Progenitor cell of endocrine pancreas (in vitro differentiated cells): Measurements from ENCODE around the gene TMUB1. TPM values are rescaled to one million over a fixed set of nuclear protein-coding genes. Genes with fewer than 3 reads are reported as not detected.

Source experiments
- DNase-seq: peaks from one replicate; pipeline ENCODE4 v3.0.0; 2021; ENCODE audit warnings: low spot score; ENCODE audit not compliant: unreplicated experiment
- H3K27ac Mint-ChIP-seq: 2 replicates; pipeline ENCODE4 v1.8.0; 2021; ENCODE audit warnings: mild to moderate bottlenecking, moderate library complexity, mixed read lengths
- H3K27me3 Mint-ChIP-seq: 2 replicates; pipeline ENCODE4 v1.8.0; 2021; ENCODE audit warnings: mixed read lengths
- H3K36me3 Mint-ChIP-seq: 2 replicates; pipeline ENCODE4 v1.8.0; 2022; ENCODE audit warnings: mixed read lengths; ENCODE audit not compliant: insufficient read depth
- H3K4me1 Mint-ChIP-seq: 2 replicates; pipeline ENCODE4 v1.8.0; 2021; ENCODE audit warnings: low read depth, mixed read lengths
- H3K4me3 Mint-ChIP-seq: 2 replicates; pipeline ENCODE4 v1.8.0; 2021; ENCODE audit warnings: low read depth, mild to moderate bottlenecking, moderate library complexity, mixed read lengths
- H3K9me3 Mint-ChIP-seq: 2 replicates; pipeline ENCODE4 v1.8.0; 2021; ENCODE audit warnings: low read depth, mixed read lengths
- total RNA-seq: library from RNA; stranded (reverse); gene quantifications from 2 replicates; pipeline ENCODE4 v1.2.1, GENCODE V29; 2021
- TF ChIP-seq, protein P1 (sequence below): fragments of 200-600 bp; sonication (generic); IDR thresholded peaks from one replicate; pipeline ENCODE4 v1.5.0; 2021; ENCODE audit warnings: antibody characterized with exemption, mild to moderate bottlenecking; ENCODE audit not compliant: unreplicated experiment

TMUB1 gene
- total RNA-seq, 1 donor from 2014 or later, result 48.6 TPM

DNA sequence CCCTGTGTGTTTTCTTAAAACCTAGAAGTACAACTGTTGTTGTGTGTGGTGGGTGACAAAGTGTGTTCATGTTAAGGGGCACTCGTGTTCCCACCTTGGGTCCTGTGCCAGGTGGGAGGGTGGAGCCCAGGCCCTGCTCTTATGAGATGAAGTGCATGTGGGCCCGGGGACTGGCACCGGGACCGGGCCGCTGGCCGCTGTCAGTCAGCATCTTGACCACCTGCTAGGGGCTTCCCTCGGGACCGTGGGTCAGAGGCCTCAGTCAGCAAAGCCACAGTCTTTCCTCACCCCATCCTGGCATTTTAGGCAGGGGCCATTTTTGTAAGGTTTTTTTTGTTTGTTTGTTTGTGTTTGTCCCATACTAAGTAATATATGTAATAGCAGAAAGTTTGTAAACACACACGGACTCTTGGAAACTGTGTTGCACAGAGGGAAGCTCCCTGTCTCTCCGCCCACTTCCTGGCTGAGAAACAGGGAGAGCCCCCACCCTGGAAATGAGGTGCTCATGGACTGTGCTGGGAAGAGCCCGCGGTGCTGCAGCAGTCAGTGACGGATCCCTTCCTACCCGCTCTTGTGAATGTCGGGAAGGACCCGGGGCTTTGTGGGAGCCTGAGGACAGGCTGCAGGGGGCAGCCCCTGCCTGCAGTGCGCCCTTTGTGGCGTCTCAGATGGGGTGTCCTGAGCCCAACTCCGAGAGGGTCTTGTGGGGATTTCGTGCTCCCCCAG, 16.4 kb upstream of the TMUB1 start:
- Mint-ChIP-seq H3K36me3 (peaks cover 1% of the 10 kb centered on the region), H3K27me3 (no peaks in the 10 kb centered on the region), H3K27ac (no peak overlapping the region), H3K4me1 (no peaks in the 10 kb centered on the region), H3K9me3 (no peaks in the 10 kb centered on the region), H3K4me3 (no peak overlapping the region)
- DNase-seq, result no peak
- TF ChIP-seq, protein P1, sequence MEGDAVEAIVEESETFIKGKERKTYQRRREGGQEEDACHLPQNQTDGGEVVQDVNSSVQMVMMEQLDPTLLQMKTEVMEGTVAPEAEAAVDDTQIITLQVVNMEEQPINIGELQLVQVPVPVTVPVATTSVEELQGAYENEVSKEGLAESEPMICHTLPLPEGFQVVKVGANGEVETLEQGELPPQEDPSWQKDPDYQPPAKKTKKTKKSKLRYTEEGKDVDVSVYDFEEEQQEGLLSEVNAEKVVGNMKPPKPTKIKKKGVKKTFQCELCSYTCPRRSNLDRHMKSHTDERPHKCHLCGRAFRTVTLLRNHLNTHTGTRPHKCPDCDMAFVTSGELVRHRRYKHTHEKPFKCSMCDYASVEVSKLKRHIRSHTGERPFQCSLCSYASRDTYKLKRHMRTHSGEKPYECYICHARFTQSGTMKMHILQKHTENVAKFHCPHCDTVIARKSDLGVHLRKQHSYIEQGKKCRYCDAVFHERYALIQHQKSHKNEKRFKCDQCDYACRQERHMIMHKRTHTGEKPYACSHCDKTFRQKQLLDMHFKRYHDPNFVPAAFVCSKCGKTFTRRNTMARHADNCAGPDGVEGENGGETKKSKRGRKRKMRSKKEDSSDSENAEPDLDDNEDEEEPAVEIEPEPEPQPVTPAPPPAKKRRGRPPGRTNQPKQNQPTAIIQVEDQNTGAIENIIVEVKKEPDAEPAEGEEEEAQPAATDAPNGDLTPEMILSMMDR, result no peak

DNA sequence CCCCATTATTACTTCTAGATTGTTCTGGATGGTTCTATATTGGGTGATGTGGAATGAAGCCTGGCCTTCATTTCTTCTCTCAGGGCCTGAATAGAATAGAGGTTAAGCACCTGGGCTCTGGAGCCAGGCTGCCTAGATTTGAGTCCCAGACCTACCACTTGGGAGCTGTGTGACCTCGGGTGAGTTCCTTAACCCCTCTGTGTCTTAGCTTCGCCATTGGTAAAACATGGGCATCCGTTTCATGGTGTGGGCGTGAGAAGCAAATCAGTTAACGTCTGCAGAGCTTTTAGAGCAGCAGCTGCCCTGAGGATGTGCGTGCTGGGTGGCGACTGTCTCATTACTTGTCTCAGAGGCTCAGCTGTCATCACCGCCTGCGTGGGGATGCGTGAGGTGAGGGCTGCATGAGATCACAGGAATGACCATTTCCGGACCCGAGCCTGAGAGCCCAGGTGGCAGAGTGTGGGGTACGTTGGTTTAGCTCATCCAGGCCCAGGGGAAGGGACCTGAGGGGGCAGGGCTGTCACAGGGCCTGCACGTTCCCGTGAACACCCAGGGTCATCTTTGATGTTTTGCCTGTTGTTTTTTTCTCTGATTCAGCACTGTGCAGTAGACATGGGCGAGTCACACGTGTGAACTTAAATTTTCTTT, 12.7 kb upstream of the TMUB1 start:
- Mint-ChIP-seq H3K36me3 (no peaks in the 10 kb centered on the region), H3K27ac (no peak overlapping the region)

DNA sequence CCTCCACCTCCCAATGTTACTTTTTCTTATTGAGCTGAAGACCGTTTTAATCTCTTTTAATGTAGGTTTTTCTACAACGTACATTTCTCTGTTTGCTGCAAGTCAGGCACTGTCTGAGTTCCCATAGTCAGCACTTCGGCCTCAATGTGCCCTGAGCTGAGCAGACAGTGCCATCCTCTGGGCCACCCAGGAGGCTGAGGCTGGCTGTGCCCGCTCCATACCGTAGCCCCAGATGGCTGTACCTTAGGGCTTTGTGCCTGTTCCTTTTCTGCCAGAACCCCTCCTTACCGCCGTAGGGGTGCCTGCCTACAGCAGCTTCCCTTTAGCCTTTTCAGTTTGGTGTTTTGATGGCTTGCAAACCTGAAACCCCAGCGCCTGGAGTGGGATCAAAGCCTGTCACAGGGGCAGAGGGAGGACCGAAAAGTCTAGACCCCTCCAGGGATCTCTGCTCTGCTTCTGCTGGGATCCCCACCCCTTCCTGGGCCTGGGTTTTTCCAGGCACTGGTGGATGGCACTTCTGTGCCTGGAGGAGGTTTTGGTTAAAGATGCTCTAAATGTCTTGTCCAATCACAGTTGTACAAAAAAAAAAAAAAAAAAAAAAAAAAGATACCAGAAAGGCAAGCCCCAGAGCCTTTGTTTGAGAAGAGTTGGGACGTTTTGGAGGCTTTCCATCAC, 12.0 kb upstream of the TMUB1 start:
- TF ChIP-seq, protein P1, result no peak
- H3K4me3 Mint-ChIP-seq, result no peak overlapping the region
- peaks cover 2% of the 10 kb centered on the region for H3K4me1 Mint-ChIP-seq
- H3K36me3 Mint-ChIP-seq, result no peaks in the 10 kb centered on the region
- no peaks in the 10 kb centered on the region for H3K27me3 Mint-ChIP-seq
- no peak for DNase-seq
- peak overlapping the region; percentile 57 for H3K27ac Mint-ChIP-seq
- no peaks in the 10 kb centered on the region for H3K9me3 Mint-ChIP-seq

More for the DNA sequence above, 12.7 kb upstream of the TMUB1 start:
- Mint-ChIP-seq H3K4me3 (no peak overlapping the region), H3K4me1 (peaks cover 2% of the 10 kb centered on the region), H3K27me3 (no peaks in the 10 kb centered on the region), H3K9me3 (no peaks in the 10 kb centered on the region)
- no peak for DNase-seq
- TF ChIP-seq, protein P1, result no peak

DNA sequence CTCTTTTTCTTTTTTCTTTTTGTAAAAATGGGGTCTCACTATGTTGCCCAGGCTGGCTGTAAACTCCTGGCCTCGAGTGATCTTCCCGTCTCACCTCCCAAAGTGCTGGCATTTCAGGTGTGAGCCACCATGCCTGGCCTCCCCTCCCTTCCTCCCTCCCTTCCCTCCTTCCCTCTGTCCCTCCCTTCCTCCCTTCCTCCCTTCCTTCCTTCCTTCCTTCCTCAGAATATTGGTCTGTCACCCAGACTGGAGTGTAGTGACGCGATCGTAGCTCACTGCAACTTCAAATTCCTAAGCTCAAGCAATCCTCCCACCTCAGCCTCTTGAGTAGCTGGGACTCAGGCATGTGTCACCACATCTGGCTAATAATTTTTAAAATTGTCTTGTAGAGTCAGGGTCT, 11.4 kb upstream of the TMUB1 start:
- Mint-ChIP-seq H3K4me1 (peaks cover 4% of the 10 kb centered on the region), H3K9me3 (no peaks in the 10 kb centered on the region), H3K36me3 (no peaks in the 10 kb centered on the region), H3K27ac (peak overlapping the region; percentile 57), H3K27me3 (no peaks in the 10 kb centered on the region), H3K4me3 (no peak overlapping the region)
- DNase-seq, result no peak
- TF ChIP-seq, protein P1, result no peak

DNA sequence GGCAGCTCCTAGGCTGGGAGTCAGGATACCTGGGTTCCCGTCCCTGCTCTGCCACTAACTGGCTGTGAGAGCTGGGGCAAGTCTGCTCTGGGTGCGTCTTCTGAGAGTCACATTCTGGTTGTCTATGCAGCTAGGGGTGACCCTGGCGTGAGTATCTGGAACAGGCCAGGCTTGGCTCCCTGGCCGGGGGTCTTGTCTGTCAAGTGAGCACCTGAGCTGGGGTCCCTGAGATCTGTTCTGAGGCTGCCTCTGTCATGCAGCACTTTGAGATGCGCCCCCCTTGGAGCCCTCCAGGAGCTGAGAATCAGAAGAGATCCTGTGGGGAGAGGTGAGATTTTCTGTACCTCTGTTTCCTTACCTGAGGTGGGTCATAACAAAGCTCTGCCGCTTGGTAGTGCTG, 10.5 kb upstream of the TMUB1 start:
- H3K36me3 Mint-ChIP-seq, result no peaks in the 10 kb centered on the region
- no peaks in the 10 kb centered on the region for H3K9me3 Mint-ChIP-seq
- no peak overlapping the region for H3K27ac Mint-ChIP-seq
- H3K27me3 Mint-ChIP-seq, result no peaks in the 10 kb centered on the region
- no peak overlapping the region for H3K4me3 Mint-ChIP-seq
- H3K4me1 Mint-ChIP-seq, result peaks cover 13% of the 10 kb centered on the region
- DNase-seq, result no peak
- TF ChIP-seq, protein P1, result no peak
